Islet precursor cell (in vitro differentiated cells): Measurements from ENCODE around the gene CLP1.
"Not testable (repeated sequence)": the region's sequence is repeated elsewhere in the genome, so short reads cannot be mapped to it uniquely, and the experiment has no call there.

Experiments used
- DNase-seq: peaks from one replicate; pipeline ENCODE4 v3.0.0-alpha.2; 2018

CLP1 gene

GRCh38 chr11:57641011-57641807, 16.4 kb upstream of the CLP1 start:
- DNase-seq, result no peak

DNA sequence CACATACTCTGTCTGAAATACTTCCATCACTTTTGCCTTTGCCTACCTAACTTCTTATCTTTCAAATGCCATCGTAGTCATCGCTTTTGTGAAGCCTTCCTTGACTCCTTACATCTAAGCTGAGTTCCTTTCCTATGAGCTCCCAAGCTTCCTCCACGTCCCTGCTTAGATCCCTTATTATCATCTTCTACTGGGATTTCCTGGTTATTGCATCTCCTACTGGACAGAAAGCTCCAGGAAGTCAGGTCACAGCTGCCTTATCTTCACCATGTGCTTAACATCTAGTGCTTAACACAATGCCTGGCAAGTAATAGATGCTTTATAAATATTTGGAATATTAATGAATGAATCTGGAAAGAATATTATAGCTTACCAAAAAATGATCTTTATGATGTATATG, 13.8 kb upstream of the CLP1 start:
- DNase-seq, result no peak

- DNase-seq, result peak; percentile 89
Observed at GRCh38 chr11:57644748-57645688, 12.5 kb upstream of the CLP1 start.

- no peak for DNase-seq
Observed at GRCh38 chr11:57645689-57646085, 11.9 kb upstream of the CLP1 start.

DNA sequence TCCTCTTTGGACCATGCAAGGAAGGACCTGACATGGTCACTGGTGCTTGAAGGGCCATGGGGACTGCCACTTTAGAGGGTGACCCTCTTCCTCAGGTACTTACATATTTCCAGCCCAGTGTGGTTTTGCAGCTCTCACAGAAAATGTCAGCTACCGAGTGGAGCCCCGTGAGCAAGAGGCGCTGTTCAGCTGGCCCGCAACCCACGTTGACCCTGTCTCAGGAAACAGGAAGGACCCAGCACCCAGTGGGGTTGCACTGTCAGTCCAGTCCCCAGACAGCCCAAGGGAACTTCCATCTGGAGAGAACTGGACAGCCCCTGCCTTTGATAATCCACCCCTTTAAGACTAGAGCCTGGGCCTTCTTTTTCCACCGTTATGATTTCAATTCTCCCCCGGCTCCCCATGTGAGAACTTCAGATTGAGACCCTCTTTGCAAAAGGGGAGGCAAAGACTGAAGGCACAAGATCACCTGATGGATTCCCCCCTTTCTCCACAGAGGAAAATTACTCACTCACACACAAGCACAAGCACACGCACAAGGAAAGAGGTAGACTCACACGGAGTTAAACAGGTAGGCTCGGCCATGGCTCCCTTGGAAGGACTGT, 11.3 kb upstream of the CLP1 start:
- DNase-seq, result no peak

GRCh38 chr11:57646799-57647303, 10.7 kb upstream of the CLP1 start:
- DNase-seq, result peak; percentile 66

GRCh38 chr11:57647372-57647771, 10.2 kb upstream of the CLP1 start:
- DNase-seq, result no peak

GRCh38 chr11:57647960-57648800, 9.4 kb upstream of the CLP1 start:
- no peak for DNase-seq

DNA sequence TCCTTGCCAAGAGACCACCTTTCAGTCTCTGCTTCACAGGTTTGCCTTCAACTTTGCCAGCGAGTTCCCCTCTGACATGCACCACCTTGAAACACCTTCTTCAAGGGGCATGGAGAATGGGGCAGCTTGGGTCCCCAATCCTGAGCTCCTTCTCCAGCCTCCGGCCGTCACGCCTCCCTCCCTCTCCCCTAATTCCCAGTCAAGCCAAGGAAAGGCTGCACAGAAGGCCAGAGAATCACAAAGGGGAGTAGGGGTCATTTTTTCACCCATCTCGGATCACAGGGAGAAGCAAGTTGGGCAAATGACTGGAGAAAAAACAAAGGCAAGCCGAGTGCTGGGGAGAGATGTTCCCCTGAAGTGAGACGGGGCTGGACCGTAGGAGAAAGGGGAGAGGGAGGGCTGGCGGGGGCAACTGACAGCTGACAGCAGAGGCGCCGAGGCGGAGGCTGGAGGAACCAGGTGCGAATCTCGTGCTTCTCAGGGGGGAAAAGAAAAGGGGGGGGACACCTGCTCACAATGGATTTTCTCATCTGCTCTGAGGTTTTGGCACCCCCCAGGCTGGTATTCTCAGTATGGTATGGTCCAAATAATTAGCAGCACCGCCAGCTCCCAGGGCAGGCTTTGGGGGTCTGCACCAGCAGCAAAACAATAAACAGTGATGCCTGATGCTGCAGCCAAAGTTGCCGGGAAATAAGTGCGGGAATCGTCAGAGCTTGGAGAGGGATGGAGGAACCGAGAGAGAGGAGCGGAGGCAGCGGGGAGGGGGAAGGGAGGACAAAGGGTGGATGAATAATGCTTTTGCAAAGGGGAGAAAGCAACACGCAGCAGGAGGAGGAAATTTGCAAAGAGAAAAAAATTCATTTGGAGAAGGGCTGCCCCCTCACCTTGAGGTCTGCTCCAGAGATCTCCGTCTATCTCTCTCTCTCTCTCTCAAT, 8.5 kb upstream of the CLP1 start:
- no peak for DNase-seq

- DNase-seq, result peak; percentile 95
Observed at GRCh38 chr11:57649826-57650738, 7.5 kb upstream of the CLP1 start, which contains the start of gene YPEL4. Gene YPEL4, minus strand, starts transcription at chr11:57649912. Its CDS starts 2,805 bp downstream, at chr11:57647107.

GRCh38 chr11:57650739-57651090, 6.8 kb upstream of the CLP1 start:
- no peak for DNase-seq

DNA sequence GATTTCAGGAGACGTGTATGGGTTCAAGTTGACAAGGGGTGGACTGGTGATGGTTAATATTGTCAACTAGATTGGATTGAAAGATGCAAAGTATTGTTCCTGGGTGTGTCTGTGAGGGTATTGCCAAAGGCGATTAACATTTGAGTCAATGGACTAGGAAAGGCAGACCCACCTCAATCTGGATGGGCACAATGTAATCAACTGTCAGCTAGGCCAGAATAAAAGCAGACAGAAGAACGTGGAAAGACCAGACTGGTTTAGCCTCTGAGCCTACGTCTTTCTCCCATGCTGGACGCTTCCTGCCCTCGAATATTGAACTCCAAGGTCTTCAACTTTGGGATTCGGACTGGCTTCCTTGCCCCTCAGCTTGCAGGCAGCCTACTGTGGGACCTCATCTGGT, 6.2 kb upstream of the CLP1 start:
- no peak for DNase-seq

DNA sequence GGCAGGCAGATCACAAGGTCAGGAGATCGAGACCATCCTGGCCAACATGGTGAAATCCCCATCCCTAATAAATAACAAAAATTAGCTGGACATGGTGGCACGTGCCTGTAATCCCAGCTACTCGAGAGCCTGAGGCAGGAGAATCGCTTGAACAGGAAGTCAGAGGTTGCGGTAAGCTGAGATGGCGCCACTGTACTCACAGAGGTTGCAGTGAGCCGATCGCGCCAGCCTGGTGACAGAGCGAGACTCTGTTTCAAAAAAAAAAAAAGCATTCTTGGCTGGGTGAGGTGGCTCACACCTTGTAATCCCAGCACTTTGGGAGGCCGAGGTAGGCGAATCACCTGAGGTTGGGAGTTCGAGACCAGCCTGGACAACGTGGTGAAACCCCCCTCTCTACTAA, 5.3 kb upstream of the CLP1 start:
- DNase-seq, result not testable (repeated sequence)

DNA sequence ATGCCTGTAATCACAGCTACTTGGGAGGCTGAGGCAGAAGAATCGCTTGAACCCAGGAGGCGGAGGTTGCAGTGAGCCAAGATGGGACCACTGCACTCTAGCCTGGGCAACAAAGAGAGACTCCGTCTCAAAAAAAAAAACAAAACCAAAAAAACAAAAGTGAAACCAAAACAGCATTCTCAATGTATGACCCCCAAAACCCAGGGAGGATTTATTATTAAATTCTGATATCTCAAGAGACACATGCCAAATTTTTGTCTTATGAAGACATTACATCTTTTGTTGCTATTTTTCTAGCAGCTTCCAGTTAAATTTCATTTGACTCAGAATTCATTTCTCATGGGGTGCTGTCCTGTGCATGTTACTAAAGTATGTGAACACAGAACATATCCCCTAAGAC, 4.9 kb upstream of the CLP1 start:
- no peak for DNase-seq

- no peak for DNase-seq
Observed at GRCh38 chr11:57653163-57653562, 4.4 kb upstream of the CLP1 start.

DNA sequence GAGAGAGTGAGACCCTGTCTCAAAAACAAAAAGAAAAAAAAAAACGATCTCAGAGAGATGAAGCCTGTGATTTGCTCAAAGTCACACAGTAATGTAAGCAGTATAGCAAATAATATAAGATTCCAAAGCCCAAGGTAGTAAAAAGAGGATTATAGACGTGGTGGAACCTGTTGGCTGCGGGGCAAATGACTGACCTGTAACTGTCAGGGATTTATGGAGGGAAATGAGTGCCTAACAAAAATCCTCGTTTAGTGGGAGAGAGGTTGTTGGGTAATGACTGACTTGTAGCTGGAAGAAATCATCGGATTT, 723 bp upstream of the CLP1 start:
- DNase-seq, result no peak

GRCh38 chr11:57658023-57658361, 430 bp downstream of the CLP1 start:
- DNase-seq, result no peak

- no peak for DNase-seq
Observed at GRCh38 chr11:57659669-57660068, 2.1 kb downstream of the CLP1 start.

DNA sequence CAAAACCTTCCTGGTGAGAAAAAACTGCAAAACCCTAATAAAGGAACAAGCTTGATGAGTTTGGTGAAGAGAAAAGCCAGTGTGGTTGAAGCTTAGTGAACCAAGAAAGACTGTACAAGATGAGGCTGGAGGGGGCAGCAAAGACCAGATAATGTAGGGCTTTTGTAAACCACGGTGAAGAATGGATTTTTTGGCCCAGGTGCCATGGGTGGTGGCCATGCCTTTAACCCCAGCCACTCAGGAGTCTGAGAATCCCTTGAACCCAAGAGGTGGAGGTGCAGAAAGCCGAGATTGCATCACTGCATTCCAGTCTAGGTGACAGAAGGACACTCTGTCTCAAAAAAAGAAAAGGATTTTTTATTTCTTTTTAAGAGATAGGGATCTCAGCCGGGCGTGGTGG, 5.3 kb downstream of the CLP1 start:
- DNase-seq, result no peak

- no peak for DNase-seq
Observed at GRCh38 chr11:57663975-57664374, 6.4 kb downstream of the CLP1 start.
